GM19035 (cell line): ENCODE measurements around the gene TRANK1.

ENCODE experiments used
- ATAC-seq: cut with Tn5 transposase; IDR thresholded peaks from one replicate; pipeline ENCODE4 v1.9.1; 2021; ENCODE audit not compliant: unreplicated experiment

The TRANK1 gene

GRCh38 chr3:36811768-36812167 lies 133.1 kb downstream of the TRANK1 start:
- ATAC-seq: no peak

DNA sequence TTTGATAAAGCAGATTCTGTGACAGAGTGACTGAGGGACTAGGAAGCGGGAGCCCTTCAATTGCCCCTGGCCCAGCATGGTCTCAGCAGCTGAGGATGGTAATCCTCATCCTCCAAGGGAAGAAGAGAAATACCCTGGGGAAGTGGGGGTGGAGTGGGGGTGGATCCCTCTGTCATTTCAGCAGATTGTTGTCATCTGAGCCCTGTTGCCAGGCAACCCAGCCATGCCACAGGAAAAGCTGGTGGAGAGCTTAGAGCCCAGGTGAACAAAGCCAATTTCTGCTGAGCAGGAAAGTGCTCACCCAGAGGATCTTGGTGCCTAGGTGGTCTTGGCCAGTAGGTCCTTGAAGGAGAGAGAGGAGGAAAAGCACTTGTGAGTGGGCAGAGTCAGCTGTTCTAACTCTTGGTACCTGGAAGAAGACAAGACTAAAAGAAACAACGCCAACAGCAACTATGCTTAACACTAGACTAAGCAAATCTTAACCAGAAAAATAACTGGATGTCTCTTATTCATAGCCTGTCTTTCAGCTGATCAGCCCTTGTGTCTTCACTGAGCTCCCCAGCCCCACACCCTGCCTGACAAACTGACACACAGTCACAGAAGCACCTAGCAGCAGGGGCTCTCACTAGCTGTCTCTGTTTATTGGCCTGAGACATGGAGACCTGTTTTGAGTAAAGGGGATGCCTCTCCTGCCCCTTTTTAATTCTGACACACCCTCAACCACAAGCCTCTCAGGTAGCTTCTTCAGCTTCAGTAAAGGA lies 140.4 kb downstream of the TRANK1 start:
- ATAC-seq: no peak

- ATAC-seq: no peak
Observed at GRCh38 chr3:36803091-36803791, 141.6 kb downstream of the TRANK1 start.

GRCh38 chr3:36800533-36801116 lies 144.2 kb downstream of the TRANK1 start:
- ATAC-seq: no peak

- ATAC-seq: no peak
Observed at GRCh38 chr3:36796881-36797280, 148.0 kb downstream of the TRANK1 start.

DNA sequence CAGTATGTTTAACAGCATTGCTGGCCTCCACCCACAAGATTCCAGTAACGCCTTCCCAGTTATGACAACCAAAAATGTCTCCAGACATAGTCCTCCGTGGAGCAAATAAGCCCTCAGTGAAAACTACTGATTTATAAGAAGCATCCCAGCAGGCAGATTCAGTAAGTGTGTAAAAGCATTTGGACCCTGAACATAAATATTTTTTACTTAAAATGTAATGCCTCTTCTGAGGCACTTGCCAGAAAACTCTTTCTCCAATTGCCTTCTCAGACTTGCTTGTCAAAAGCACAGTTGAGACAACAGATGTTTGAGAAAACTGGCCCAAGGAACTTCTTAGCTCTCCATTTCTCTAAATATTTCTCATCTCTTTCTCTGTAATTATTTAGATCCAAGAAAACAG lies 148.7 kb downstream of the TRANK1 start:
- no peak for ATAC-seq

GRCh38 chr3:36795622-36796021 lies 149.2 kb downstream of the TRANK1 start:
- ATAC-seq: no peak

GRCh38 chr3:36792342-36792741 lies 152.5 kb downstream of the TRANK1 start:
- peak; percentile 63 for ATAC-seq

DNA sequence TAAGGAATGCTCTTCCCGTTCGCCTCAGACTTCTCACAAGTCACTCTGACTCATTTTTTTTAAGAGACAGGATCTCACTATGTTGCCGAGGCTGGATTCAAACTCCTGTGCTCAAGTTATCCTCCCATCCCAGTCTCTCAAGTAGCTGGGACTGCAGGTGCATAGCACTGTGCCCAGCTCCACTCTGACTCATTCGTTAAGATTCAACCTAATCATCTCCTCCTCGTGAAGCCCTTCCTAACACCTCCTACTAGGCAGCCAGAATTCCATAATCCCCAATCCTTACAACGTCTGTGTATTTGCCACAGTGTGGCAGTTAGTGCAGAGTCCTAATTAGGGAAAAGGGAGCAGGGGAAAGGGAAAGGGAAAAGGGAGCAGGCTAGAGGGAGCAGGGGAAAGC lies 154.1 kb downstream of the TRANK1 start:
- no peak for ATAC-seq

GRCh38 chr3:36786921-36787890 lies 157.6 kb downstream of the TRANK1 start:
- ATAC-seq: no peak

GRCh38 chr3:36784138-36784635 lies 160.7 kb downstream of the TRANK1 start:
- no peak for ATAC-seq

GRCh38 chr3:36777424-36778218 lies 167.2 kb downstream of the TRANK1 start:
- no peak for ATAC-seq
